Lung microvascular endothelial cell (primary cell): ENCODE data around the gene CAVIN2. TPM values are rescaled to one million over a fixed set of nuclear protein-coding genes. Genes with fewer than 3 reads are reported as not detected.

Experiments
- DNase-seq, 2 donors: peaks; one replicate each; pipeline versions ENCODE4 v3.0.0 to v3.0.0-alpha.2; 2010; ENCODE audit warnings: low read depth in 2 of 2
- total RNA-seq: library from RNA; depleted of rRNA; stranded (reverse); fragments of >200 nt; gene quantifications from 2 replicates; pipeline ENCODE4 v1.2.1, GENCODE V29; 2014

CAVIN2 gene
- total RNA-seq, 1 donor from 2014 or later, result 394 TPM

DNA sequence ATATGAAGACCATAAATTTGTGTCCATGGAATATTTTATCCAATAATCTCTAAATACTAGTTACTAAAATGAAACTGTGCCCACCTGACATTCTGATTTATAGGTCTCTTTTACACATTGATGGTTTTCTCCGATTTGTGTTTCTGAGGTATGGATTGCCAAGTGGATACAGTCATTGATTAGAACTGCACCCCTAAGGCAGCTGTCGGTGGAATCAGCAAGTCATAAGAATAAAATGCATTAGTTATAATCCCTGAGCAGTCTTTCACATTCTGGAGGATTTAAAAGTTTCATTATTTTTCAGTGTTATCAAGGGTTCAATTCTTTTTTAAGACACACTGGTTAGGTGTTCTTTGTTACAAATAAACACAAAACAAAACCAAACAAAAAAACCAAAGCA lies 6.0 kb downstream of the CAVIN2 start:
- DNase-seq, result peak in 1 of 2 donors; percentile 38

DNA sequence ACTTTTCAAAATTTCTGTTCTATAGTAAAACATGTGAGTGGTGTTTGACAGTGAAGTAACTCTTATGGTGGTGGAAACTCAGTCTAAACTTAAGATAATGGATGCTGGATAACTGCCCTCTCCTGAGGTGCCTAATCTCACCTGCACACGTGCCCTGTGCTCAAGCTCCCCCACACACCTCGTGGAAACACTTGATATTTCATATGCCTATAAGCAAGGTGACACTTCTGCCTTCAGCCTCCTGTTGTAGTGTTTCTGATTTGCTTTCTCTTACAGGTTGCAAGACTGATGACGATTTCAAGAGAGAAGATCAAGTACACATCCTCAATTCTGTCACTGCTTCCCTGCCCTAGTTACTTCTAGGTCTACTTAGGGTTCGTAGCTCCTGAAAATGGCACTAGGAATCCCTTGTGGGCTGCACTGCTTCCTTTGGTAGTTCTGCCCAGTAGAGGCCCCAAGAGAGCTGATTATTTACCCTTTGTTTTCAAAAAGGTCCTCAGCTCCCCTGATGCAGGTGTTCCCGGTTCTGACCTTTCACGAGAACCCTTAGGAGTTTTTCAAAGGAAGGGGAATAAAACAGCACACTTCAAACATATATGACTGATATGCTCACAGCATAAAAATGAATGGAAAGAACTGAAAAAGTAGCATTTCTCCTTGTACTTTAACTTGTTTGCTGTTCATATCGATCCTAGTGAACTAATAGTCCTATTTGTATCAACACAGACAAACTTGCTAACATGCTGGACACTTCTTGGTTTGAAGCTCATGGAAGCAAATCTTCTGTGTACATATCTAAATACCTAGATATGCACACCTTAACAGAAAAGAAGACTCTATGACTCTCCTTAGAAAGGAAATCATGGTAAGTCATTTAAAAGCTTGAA lies 6.7 kb downstream of the CAVIN2 start:
- DNase-seq, result peak in 1 of 2 donors; percentile 47

DNA sequence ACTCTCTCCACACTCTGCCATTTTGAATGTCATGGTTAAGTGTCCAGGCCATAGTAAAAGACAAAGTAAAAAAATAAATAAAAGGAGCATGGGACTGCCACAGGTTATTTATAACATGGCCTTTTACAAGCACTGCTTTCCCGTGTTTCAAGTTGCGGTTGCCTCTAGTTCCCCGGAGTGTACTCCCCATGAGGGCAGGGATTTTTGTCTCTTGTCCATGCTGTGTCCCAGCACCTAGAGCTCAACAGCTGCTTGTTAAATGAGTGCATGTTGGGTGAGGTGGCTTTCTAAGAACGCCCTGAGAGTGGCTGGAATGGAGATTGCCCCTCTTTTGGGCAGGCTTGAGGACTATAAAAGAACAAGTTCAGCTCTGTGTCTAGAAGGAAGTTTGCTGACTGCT lies 8.4 kb downstream of the CAVIN2 start:
- DNase-seq, result peak in 1 of 2 donors; percentile 56

DNA sequence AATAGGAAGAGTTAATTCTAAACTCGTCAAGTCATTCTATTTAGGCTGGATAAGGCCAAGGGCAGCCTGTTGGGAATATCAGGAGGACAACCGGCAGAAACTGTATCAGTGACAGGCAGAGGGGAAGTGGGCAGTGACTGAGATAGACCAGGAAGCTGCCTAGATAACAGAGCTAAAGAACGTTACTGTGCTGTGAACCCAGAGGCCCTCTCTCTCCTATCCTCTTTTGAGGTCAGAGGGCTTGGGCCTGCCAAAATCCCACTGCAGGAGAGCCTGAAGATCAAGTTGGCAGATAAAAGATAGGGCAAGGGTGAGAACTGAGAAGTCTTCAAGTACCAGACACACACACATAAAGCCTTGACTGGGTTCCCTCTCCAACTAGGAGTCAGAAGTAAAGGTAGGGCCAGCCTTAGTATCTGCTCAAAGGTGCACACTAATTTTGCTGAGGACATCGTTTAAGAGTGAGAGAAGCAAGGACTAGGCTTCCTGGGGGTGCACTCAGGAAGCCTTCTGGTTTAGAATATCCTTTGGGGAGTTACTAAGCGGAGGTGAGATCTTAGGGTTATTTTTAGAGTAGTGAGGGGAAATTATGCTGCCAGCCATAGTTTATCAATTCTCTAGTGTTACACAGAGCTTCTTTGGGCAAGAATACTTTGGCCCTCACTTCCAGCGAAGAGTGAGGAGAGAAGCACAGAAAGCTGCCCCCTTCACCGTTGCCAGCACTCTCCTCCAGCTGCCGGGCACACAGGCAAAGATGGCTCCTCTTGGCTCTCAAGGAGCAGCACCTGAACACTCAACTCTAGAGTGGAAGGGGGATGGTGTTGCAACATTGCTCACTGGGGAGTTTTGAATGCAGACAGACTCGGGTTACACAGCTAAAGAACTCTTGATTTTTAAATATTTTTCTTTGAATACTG lies 9.8 kb downstream of the CAVIN2 start:
- DNase-seq, result peak in 1 of 2 donors; percentile 72

DNA sequence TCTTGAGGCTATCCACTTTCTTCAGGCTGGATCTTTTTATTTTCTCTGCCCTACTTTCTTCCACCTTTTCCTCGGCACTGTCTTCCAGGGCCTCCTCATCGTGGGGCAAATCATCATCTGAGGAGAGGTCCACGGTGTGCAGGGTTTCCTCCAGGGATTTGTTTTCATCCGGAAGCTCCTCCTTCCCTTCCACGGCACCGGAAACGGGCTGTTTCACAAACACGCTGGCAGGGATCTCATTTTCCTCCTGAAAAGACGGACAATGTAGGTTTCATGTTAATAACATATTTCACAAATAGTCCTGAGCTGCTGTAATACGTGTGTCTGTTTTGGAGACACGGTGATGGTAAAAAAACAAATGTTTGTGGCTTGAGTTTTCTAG lies 10.4 kb downstream of the CAVIN2 start:
- no peak for DNase-seq

DNA sequence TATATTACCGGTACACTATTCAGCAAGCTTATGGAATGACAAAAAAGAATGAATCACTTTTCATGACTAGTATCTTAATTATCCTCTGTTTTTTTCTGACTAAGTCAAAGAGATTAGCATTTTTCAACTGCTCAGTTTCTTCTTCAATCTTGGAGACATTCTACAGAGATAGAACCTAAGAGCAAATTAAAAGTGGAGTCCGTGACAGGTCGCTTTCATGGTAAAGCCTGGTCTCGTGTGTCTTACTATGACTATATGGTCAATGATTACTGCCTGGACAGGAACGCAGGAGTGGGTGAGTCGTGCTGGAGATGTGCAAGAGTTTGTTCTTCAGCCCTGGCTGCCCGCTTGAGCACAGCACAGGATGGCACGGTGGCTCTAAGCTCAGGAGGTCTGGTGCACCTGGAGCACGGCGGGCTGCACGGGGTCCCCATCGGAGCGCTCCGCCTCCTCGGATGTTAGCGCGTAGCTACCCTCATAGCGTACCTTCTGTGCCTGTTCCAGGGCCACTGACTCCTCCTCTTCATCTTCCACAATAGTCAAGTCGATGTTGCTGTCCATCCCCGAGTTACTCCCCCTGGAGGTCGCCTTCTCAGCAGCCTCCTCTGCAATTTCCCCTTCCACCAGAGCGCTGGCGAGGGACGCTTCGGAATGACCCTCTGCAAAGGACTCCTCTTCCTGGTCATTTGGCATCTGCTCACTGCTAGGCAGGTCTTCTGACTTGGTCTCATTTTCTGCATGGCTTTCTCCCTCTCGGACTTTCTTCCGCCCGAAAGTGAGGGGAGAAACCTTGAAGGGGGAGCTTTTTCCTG lies 11.1 kb downstream of the CAVIN2 start:
- DNase-seq, result peak in 1 of 2 donors; percentile 59

DNA sequence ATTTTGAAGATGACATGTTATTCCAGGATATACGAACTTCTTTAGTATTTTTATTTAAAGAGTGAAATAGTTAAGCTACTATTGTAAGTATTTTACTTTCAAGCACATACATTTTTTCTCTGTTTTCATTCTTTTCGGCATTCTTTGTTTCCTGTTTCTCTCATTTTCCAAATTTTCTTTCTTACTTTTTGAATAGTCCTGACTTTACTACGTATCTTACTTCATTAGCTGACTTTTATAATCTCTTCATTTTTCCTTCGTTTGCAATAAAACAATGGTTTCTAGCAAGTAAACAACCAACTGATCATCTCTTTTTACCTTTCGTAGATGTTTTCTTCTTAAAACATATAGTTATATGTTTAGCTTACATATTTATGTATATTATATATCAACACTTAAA lies 11.8 kb downstream of the CAVIN2 start:
- DNase-seq, result no peak

DNA sequence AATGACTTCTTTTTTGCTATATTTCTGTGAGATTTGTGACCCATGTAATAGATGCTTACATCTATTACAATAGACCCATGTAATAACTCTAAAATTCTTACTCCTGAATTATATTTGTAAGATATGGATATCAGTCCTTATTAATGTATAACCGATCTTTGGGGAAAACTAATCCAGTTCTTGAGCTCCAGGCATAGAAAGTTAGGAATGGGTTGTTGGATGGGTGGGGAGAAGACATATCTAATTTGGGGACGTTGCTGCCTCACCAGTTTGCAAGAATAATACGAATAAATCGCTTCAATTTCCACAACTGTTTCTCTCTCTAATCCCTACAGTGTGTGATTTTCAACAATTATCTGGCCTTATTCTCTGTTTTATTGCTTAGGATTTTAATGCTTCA lies 13.5 kb downstream of the CAVIN2 start:
- peak in 1 of 2 donors; percentile 77 for DNase-seq

DNA sequence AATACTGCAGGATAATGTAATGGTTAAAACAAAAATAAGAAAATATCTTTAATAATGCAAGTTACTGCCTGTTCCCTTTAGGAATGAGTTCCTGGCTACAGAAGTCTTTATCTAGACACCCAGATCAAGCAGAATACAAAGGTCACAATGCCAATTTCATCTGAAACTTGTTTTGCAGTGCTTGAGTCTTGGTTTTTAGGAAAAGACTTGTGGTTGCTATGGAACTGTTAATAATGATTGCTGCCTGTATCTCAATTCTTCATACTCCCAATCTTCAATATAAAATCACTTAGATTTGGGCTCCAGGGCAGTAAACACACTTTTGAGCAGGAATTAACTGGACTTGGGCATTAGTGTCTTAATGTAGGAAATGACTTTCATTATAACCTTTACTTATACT lies 14.2 kb downstream of the CAVIN2 start:
- DNase-seq, result peak; percentile 59 to 80

DNA sequence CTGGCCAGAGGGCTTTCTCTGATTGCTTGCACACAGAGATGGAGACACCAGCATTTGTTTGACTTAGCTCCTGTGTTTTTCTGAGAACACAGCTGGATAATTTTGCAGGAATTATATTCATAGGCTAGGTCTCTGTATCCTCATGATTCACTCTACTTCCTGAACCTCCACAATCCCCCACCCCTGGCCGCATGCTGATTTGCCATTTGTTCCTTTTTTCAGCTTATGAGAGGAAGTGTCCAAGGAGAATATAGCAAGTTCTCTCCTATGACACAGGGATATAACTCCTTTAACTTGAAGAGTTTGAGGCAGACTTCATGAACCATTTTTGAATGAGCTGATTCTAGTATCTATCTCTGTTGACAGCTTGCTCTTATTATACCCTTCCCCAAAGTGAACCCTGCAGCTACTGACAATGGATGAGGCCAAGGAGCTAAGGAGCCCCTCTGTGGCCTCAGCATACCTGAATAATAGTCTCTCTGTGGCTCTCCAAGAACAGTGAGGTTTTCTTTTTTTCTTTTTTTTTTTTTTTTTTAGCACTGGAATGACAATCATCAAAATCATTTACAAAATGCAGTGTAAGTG lies 15.4 kb downstream of the CAVIN2 start:
- peak; percentile 66 to 78 for DNase-seq

DNA sequence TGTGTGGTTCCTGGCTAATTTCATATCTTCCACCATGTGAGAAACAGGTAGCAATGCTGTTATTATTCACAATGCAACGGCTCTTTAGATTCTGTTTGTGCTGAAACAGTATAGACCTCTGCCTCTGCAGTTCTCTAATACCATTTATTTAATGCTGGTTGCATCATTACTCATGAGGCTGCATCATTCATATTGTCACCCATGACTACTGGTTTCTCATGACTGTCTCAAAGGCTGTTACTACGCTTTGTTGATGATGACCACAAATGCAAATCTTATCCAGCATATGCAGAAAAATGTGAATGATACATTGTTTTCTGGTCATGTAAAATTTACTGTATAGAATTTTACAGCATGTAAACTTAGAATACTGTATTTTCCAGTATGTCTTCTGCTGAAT lies 22.5 kb downstream of the CAVIN2 start:
- DNase-seq, result no peak

DNA sequence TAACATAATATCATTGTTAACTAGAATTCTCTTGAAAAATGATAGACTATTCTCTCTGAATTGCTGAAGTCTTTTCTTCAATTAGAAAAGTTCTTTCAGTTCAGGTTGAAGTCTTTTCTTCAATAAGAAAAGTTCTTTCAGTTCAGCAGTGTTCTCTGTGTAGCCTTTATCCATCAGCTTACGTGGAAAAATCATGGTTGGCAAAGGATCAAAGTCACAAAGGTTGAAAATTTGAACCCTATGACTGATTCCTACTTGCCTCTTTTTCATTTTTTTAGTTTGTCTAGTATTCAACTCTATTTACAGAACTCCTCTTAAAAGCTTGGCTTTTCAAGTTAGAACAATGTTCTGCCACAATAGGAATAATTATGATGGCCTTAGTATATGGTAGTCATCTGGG lies 25.8 kb downstream of the CAVIN2 start:
- DNase-seq, result no peak

DNA sequence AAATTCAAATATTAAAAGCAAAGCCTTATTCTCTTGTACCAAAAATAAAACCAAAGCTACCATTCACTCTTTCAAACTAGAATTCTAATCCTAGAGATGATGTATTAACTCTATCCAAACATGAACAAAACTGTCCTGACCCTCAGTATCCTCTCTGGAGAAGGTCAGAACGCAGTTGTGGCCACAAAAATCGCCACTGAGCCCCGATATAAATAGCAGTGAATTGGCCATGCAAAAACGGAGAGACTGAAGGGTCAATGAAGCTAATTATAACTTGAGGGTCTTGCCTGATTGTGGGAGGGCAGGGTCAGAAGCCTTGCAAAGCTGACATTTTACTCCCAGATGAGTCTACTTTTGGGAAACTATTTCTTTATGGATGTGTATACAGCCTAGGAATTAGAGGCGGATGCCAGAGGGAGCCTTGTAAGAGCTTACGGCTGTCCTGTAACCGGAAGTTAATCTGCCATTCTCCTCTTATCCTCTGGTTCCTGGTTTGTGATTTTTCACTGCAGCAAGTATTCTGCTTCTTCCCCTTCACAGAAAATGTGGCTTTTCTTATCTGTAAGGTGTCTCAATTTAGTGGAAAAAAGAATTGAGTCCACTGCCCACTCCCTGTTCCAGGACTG lies 28.1 kb downstream of the CAVIN2 start:
- no peak for DNase-seq

DNA sequence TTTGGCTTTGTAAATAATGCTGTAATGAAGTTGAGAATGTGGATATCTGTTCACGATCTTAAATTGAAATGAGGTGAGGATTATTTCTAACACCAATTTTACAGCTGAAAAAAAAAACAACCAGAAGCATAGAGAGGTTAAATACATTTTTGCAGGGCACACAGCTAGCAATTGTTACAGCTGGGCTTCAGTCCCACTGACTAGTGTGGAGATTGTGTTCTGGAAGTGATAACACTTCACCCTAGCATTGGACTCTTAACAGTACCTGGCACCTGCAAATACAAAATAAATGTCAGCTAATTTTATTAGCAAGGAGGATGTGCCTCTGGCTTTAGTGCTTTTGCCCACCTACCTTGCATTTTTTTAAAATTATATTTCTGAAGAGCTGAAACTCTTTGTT lies 28.8 kb downstream of the CAVIN2 start:
- no peak for DNase-seq

DNA sequence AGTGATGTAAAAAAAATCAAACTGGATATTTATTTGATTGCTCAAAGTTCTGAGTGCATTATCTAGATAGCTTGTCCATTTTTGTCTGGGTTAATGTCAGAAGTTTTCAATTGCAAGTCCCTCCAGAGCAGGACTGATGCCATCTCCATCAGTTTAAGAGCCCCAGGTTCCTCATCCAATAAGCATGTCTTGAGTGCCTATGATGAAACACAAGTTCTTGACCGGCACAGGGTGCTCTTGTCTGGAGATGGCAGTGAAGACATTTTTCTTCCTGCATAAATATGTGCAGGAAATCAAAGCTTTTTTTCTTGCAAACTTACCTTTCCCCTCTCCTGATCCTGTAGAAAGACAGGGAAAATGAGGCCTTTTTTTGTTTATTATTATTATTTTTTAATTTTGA lies 31.9 kb downstream of the CAVIN2 start:
- no peak for DNase-seq

DNA sequence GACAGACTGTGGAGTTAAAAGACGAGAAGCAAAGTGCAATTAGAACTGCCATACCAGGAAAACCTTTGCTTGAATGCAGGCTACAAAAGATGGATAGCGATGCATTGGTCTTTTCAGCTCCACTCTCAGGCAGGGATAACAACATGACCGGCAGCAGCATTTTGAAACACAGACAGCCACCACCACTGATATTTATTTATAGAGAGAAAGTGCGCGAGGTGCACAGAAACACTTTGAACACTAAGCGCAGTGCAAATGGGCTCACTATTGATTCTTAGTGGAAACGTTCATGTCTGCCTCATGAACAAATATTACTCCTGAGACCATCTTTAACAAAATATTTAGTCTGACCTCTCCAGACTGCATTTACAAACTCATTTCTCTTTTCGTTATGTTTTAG lies 32.9 kb downstream of the CAVIN2 start:
- no peak for DNase-seq

DNA sequence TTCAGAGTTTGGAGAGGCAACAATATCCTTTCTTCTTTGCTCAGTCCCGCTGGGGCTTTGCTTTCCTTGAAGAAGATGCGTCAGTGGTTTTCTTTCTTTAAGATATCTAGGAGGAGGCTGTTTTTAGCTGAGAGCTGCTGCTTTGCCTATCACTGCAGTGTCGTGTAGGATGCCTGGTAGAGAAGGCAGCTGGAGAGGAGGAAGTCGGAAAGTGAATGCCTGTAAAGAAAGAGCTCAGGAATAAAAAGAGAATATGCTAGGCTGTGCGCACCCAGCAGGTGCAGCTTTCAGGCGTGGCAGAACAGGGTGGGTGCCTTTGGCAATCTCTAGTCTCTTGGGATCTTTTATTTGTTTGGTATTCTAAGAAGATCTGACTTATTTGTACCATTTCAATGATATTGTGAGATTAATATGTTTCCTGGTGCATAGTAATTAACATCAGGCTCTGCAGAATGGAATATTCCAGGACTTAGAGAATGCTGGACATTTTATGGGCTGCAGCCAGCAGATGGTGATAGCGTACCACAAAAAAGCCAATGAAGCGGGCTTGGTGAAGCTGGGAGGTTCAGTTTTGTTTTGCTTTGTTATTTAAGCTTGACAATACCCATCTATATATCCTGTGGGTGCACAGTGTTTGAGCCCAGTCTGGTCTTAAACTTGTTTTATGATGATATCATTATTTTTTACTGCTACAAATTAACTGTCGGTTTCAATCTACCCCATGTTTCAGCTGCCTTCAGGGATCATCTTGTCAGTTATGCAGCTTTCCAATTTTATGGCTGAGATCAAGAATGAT lies 34.9 kb downstream of the CAVIN2 start:
- peak; percentile 75 to 84 for DNase-seq

DNA sequence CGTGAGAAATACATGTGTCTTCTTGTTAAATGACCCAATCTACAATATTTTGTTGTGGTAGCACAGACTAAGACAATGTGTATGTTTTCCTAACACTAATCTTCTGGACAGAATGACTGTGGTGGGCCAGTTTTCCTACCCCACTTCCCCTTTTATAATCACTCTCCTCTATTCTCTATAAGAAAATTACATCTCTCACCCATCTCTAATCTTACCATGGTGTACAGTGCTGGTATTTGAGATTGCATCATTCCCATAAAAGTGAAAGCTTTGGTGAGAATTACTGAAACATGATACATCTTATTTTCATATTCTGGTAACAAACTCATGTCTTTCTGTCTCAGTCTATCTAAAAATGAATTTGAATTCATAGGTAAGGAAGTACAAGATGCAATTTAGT lies 40.5 kb downstream of the CAVIN2 start:
- no peak for DNase-seq

DNA sequence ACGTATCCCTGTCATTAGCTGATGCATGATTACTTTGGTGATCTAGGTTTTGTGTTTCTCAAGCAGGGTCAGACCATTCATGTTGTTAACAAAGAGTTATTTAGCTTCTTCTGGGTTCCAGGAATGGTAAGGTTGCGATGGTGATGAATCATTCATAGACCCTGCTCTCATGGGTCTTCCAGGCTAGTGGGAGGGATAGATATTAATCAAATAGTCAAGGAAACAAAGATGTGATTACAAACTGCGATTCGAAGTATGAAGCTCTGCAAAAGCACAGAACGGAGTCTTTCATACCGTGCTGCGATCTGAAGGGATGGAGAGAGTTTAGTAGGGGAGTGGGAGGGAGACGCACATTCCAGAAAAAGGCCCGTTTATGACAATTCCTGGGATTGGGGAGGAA lies 42.1 kb downstream of the CAVIN2 start:
- DNase-seq, result no peak

DNA sequence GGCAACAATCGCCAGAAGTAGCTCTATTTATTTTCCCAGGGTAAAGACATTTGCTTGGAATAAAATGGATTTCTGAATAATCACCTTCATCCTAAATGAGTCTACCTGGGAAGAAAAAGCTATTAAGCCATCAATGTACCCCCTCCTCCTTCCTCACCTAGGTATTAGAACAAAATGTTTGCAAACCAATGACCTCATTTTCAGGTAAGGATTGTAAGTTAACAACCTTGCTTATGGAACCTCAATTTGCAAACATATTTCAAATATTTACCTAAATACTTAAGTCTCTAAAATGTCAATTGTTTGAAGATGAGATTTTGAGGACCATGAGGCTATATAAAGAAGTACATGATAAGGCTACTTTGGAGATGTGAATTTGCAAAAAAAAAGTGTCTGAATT lies 43.9 kb downstream of the CAVIN2 start:
- no peak for DNase-seq
